Ascending aorta (tissue), 2 donors: Measurements from ENCODE around the gene GPR176. TPM values are rescaled to one million over a fixed set of nuclear protein-coding genes. Genes with fewer than 3 reads are reported as not detected.

Experiments used
- DNase-seq, 2 donors: peaks; one replicate each; pipeline ENCODE4 v3.0.0-alpha.2; 2019; ENCODE audit warnings: low spot score in 2 of 2
- H3K27ac ChIP-seq, 2 donors: fragments of 200-600 bp; sonication (generic); one replicate each; pipeline ENCODE4 v1.5.1; 2016 to 2017; ENCODE audit warnings: mild to moderate bottlenecking in 1 of 2
- H3K27me3 ChIP-seq: fragments of 200-600 bp; sonication (generic); one replicate; pipeline ENCODE4 v1.5.1; 2017
- H3K36me3 ChIP-seq, 2 donors: fragments of 200-600 bp; sonication (generic); one replicate each; pipeline ENCODE4 v1.5.1; 2016
- H3K4me1 ChIP-seq, 2 donors: fragments of 200-600 bp; sonication (generic); one replicate each; pipeline ENCODE4 v1.5.1; 2016 to 2017; ENCODE audit warnings: mild to moderate bottlenecking in 1 of 2
- H3K4me3 ChIP-seq, 2 donors: fragments of 200-600 bp; sonication (generic); one replicate each; pipeline ENCODE4 v1.5.1; 2016 to 2017; ENCODE audit warnings: mild to moderate bottlenecking in 1 of 2
- H3K9me3 ChIP-seq, 2 donors: fragments of 200-600 bp; sonication (generic); one replicate each; pipeline ENCODE4 v1.5.1; 2016
- CTCF ChIP-seq, 3 experiments: fragments of 200-600 bp in 2 of 3; fragments of 450-650 bp in 1 of 3; sonication (generic) in 2 of 3; IDR thresholded peaks; one replicate each; pipeline ENCODE4 v1.5.1; 2016 to 2019; ENCODE audit warnings: antibody characterized with exemption in 3 of 3, mild to moderate bottlenecking in 1 of 3, moderate library complexity in 1 of 3
- intact Hi-C: fragments of 100-400 bp; cut with DNase I; formaldehyde crosslinking; loops from one replicate; pipeline ENCODE4 v1.15.1; 2023
- total RNA-seq: library from RNA; depleted of rRNA; stranded (reverse); fragments of >200 nt; gene quantifications from one replicate; pipeline ENCODE4 v1.1.0, GENCODE V29; 2016

The GPR176 gene
- total RNA-seq, 1 donor from 2014 or later = 99.1 TPM

- no peak overlapping the region for H3K27ac ChIP-seq
Observed at GRCh38 chr15:39942101-39942752, 22.2 kb upstream of the GPR176 start.

GRCh38 chr15:39939487-39940452 lies 19.7 kb upstream of the GPR176 start:
- intact Hi-C loops = no loop called here
- Histone ChIP-seq H3K4me3 (no peak overlapping the region), H3K36me3 (peaks cover 21 to 37% of the 10 kb centered on the region in 2 donors), H3K27me3 (no peaks in the 10 kb centered on the region), H3K27ac (peak overlapping the region in 1 of 2 donors; percentile 14), H3K4me1 (peaks cover 3 to 28% of the 10 kb centered on the region in 2 donors), H3K9me3 (no peaks in the 10 kb centered on the region)
- DNase-seq = no peak
- no peak for TF ChIP-seq CTCF (IDR thresholded peaks at IDR 0.05)

More at GRCh38 chr15:39942101-39942752, 22.2 kb upstream of the GPR176 start:
- no peak for TF ChIP-seq CTCF (IDR thresholded peaks at IDR 0.05)
- H3K9me3 ChIP-seq = no peaks in the 10 kb centered on the region
- DNase-seq = no peak
- intact Hi-C loops = no loop called here
- H3K27me3 ChIP-seq = no peaks in the 10 kb centered on the region
- H3K4me3 ChIP-seq = no peak overlapping the region
- peaks cover 40 to 52% of the 10 kb centered on the region in 2 donors for H3K36me3 ChIP-seq
- peaks cover 0 to 11% of the 10 kb centered on the region in 2 donors for H3K4me1 ChIP-seq

- TF ChIP-seq CTCF (IDR thresholded peaks at IDR 0.05) = no peak
- no peak overlapping the region for H3K4me3 ChIP-seq
- H3K27ac ChIP-seq = no peak overlapping the region
- H3K9me3 ChIP-seq = no peaks in the 10 kb centered on the region
- H3K4me1 ChIP-seq = peaks cover 9 to 28% of the 10 kb centered on the region in 2 donors
- peaks cover 7 to 22% of the 10 kb centered on the region in 2 donors for H3K36me3 ChIP-seq
- DNase-seq = no peak
- H3K27me3 ChIP-seq = no peaks in the 10 kb centered on the region
- intact Hi-C loops = no loop called here
Observed at GRCh38 chr15:39937696-39938095, 17.6 kb upstream of the GPR176 start.

- intact Hi-C loops = no loop called here
- Histone ChIP-seq H3K4me1 (peaks cover 9 to 28% of the 10 kb centered on the region in 2 donors), H3K4me3 (no peak overlapping the region), H3K9me3 (no peaks in the 10 kb centered on the region), H3K27me3 (no peaks in the 10 kb centered on the region), H3K36me3 (peaks cover 4 to 21% of the 10 kb centered on the region in 2 donors), H3K27ac (no peak overlapping the region)
- TF ChIP-seq CTCF (IDR thresholded peaks at IDR 0.05) = no peak
- DNase-seq = no peak
Observed at GRCh38 chr15:39936681-39937080, 16.6 kb upstream of the GPR176 start.

GRCh38 chr15:39936187-39936586 lies 16.1 kb upstream of the GPR176 start:
- no peaks in the 10 kb centered on the region for H3K27me3 ChIP-seq
- peaks cover 9 to 28% of the 10 kb centered on the region in 2 donors for H3K4me1 ChIP-seq
- no peak for TF ChIP-seq CTCF (IDR thresholded peaks at IDR 0.05)
- DNase-seq = no peak
- intact Hi-C loops = no loop called here
- no peak overlapping the region for H3K4me3 ChIP-seq
- H3K27ac ChIP-seq = no peak overlapping the region
- no peaks in the 10 kb centered on the region for H3K9me3 ChIP-seq
- H3K36me3 ChIP-seq = peaks cover 4 to 16% of the 10 kb centered on the region in 2 donors
